ENCODE results near the gene FNDC5.
A peak's percentile ranks its signal among the peaks of the same experiment; 100 is the strongest.

FNDC5 gene

GRCh38 chr1:32900956-32901822 is 30.5 kb upstream of the FNDC5 start, which contains the start of gene TMEM54:
TSS of gene TMEM54 (minus strand) at chr1:32901389. CDS start at chr1:32901238, 151 bp downstream.
- H3K4me1 Mint-ChIP-seq: peaks cover 4% of the 10 kb centered on the region
- H3K9me3 Mint-ChIP-seq: no peaks in the 10 kb centered on the region
- DNase-seq (no peak), ATAC-seq (peak; percentile 57)
- H3K27ac Mint-ChIP-seq: no peak within 1 kb of the TSS
- peaks cover 44% of the 10 kb centered on the region for H3K27me3 Mint-ChIP-seq
- peak within 1 kb of the TSS; percentile 70 for H3K4me3 Mint-ChIP-seq
- H3K36me3 Mint-ChIP-seq (ENCODE audit: low read depth): no peaks in the 10 kb centered on the region

DNA sequence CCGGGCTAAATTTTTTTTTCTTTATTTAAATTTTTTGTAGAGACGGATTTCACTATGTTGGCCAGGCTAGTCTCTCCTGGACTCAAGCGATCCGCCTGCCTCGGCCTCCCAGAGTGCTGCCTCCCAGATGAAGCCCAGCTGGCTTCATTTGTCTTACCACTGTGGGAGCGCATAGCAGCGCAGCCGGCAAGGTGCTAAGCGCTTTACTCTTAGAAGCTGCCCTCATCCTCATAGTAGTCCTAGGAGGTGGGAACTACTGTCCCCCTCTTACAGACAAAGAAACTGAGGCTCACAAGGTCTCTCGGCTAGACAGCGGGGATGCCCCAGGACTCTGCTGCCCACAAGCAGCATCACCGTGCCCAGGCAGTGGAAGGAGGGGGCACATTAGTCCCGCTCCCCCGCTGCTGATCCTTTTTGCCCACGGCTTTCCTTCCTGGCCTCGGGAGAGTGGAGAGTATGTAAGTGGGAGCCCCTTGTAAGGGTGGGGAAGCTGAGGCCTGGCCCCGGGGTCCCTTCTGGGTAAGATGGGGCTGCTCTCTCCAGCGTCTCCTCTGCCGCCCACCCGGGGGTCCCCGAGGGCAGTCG is 29.8 kb upstream of the FNDC5 start:
- ATAC-seq: no peak
- Mint-ChIP-seq H3K4me1 (peaks cover 4% of the 10 kb centered on the region), H3K27me3 (peaks cover 47% of the 10 kb centered on the region), H3K4me3 (peak overlapping the region; percentile 50), H3K36me3 (ENCODE audit: low read depth) (no peaks in the 10 kb centered on the region), H3K27ac (no peak overlapping the region), H3K9me3 (no peaks in the 10 kb centered on the region)
- DNase-seq: no peak

GRCh38 chr1:32899586-32900296 is 29.0 kb upstream of the FNDC5 start:
- DNase-seq: no peak
- no peaks in the 10 kb centered on the region for H3K36me3 Mint-ChIP-seq (ENCODE audit: low read depth)

DNA sequence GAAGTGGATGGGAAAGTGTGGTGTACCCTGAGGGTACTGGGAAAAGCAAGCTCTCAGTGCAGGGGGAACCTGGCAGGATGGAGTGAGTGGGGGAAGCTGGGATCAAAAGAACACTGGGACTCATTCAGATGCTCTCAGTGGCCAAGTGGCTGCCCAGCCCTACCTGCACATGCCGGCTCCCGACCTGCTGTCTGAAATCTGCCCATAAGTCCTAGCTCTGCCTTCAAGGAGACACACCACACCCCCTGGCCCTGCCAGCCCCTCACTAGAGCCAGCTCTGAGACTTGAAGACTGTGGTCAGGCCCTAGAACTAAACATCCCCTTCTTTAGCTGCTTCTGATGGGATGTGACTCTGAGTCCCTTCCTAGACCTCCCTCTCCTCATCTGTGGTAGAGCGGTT is 28.2 kb upstream of the FNDC5 start:
- Mint-ChIP-seq H3K9me3 (no peaks in the 10 kb centered on the region), H3K27me3 (peaks cover 43% of the 10 kb centered on the region), H3K4me3 (no peak overlapping the region), H3K27ac (no peak overlapping the region), H3K4me1 (peaks cover 4% of the 10 kb centered on the region), H3K36me3 (ENCODE audit: low read depth) (no peaks in the 10 kb centered on the region)
- no peak for ATAC-seq
- no peak for DNase-seq

More at GRCh38 chr1:32899586-32900296, 29.0 kb upstream of the FNDC5 start:
- no peak overlapping the region for H3K27ac Mint-ChIP-seq
- no peak for ATAC-seq
- H3K9me3 Mint-ChIP-seq: no peaks in the 10 kb centered on the region
- no peak overlapping the region for H3K4me3 Mint-ChIP-seq
- peaks cover 43% of the 10 kb centered on the region for H3K27me3 Mint-ChIP-seq
- H3K4me1 Mint-ChIP-seq: peaks cover 4% of the 10 kb centered on the region

GRCh38 chr1:32898056-32898455 is 27.3 kb upstream of the FNDC5 start:
- H3K9me3 Mint-ChIP-seq: no peaks in the 10 kb centered on the region
- peaks cover 46% of the 10 kb centered on the region for H3K27me3 Mint-ChIP-seq
- DNase-seq: no peak
- no peak overlapping the region for H3K27ac Mint-ChIP-seq
- H3K36me3 Mint-ChIP-seq (ENCODE audit: low read depth): no peaks in the 10 kb centered on the region
- peaks cover 4% of the 10 kb centered on the region for H3K4me1 Mint-ChIP-seq
- no peak overlapping the region for H3K4me3 Mint-ChIP-seq
- no peak for ATAC-seq

DNA sequence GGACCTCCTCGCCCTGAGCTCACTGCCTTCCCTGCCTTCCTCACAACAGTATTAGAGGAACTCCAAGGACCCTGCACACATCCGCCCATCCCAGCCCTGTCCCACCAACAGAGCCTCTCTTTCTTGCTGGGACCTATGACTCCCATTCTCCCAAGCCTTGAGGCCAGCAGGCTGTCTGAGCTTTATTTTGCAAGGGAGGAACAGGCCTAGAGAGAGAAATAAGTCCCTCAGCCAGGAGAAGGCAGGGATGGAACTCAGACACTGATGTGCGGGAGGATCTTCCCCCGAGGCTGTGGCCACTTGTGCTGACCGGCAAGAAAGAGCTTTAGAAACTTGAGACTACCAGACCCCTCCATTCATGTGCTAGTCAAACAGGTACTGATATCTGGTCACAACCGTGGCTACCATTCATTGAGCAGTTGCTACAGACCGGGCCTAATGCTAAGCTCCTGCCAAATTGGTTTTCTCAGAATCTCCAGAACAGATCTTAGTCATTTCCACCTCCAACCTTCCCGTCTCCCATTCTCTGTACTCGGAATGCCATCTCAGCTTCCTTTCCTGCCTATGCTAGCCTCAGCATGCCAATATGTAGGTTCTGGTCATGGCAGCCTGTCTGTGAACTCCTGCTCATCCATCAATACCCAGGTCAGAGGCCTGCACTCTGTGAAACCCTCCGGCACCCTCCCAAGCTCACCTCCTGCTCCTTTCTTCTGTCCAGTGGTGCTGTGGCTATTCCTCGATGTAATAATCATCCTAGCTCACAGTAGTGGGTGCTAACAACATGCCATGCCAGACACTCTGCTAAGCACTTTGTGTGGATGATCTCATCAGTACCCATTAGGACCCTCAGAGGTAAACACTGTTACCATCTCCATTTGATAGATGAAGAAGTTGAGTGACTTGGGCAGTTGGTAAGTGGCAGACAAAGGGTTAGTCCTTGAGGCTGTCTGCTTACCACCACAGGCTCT is 26.7 kb upstream of the FNDC5 start:
- peaks cover 44% of the 10 kb centered on the region for H3K27me3 Mint-ChIP-seq
- H3K4me1 Mint-ChIP-seq: peaks cover 4% of the 10 kb centered on the region
- no peaks in the 10 kb centered on the region for H3K36me3 Mint-ChIP-seq (ENCODE audit: low read depth)
- ATAC-seq (no peak), DNase-seq (no peak)
- no peak overlapping the region for H3K4me3 Mint-ChIP-seq
- H3K27ac Mint-ChIP-seq: no peak overlapping the region
- no peaks in the 10 kb centered on the region for H3K9me3 Mint-ChIP-seq

DNA sequence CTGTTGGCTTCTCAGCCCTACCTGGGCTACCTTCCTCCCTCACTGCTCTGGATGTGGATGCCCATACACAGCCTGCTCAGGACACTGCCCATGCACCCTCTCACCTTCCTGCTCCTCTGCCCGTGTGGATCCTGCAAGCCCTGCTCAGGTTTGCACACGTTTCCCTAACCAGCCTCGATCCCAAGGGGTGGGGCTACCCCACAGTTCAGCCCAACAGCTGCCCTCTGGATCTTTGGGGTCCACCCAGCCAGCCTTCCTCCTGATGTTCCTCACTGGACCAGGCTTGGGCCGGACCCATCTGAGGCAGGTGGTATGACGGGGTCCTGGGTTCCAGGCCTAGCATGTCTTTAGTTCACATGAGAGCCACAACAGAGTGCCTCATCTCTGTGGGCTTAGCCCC is 25.7 kb upstream of the FNDC5 start:
- Mint-ChIP-seq H3K9me3 (no peaks in the 10 kb centered on the region), H3K36me3 (ENCODE audit: low read depth) (no peaks in the 10 kb centered on the region), H3K4me3 (no peak overlapping the region), H3K27ac (no peak overlapping the region), H3K27me3 (peaks cover 44% of the 10 kb centered on the region), H3K4me1 (peaks cover 4% of the 10 kb centered on the region)
- DNase-seq: no peak
- ATAC-seq: no peak

GRCh38 chr1:32895325-32896215 is 24.9 kb upstream of the FNDC5 start:
- Mint-ChIP-seq H3K36me3 (ENCODE audit: low read depth) (no peaks in the 10 kb centered on the region), H3K27me3 (peaks cover 46% of the 10 kb centered on the region), H3K9me3 (no peaks in the 10 kb centered on the region), H3K27ac (no peak overlapping the region), H3K4me1 (peaks cover 3% of the 10 kb centered on the region), H3K4me3 (no peak overlapping the region)
- ATAC-seq (no peak), DNase-seq (no peak)

GRCh38 chr1:32894681-32895080 is 24.0 kb upstream of the FNDC5 start:
- no peak for ATAC-seq
- Mint-ChIP-seq H3K27me3 (peaks cover 43% of the 10 kb centered on the region), H3K4me3 (no peak overlapping the region), H3K9me3 (no peaks in the 10 kb centered on the region), H3K27ac (no peak overlapping the region), H3K36me3 (ENCODE audit: low read depth) (no peaks in the 10 kb centered on the region), H3K4me1 (peaks cover 2% of the 10 kb centered on the region)
- no peak for DNase-seq

GRCh38 chr1:32894019-32894600 is 23.4 kb upstream of the FNDC5 start:
- Mint-ChIP-seq H3K27ac (no peak overlapping the region), H3K9me3 (no peaks in the 10 kb centered on the region), H3K27me3 (peaks cover 43% of the 10 kb centered on the region), H3K4me1 (peaks cover 2% of the 10 kb centered on the region), H3K4me3 (peak overlapping the region; percentile 43), H3K36me3 (ENCODE audit: low read depth) (no peaks in the 10 kb centered on the region)
- DNase-seq (no peak), ATAC-seq (no peak)

DNA sequence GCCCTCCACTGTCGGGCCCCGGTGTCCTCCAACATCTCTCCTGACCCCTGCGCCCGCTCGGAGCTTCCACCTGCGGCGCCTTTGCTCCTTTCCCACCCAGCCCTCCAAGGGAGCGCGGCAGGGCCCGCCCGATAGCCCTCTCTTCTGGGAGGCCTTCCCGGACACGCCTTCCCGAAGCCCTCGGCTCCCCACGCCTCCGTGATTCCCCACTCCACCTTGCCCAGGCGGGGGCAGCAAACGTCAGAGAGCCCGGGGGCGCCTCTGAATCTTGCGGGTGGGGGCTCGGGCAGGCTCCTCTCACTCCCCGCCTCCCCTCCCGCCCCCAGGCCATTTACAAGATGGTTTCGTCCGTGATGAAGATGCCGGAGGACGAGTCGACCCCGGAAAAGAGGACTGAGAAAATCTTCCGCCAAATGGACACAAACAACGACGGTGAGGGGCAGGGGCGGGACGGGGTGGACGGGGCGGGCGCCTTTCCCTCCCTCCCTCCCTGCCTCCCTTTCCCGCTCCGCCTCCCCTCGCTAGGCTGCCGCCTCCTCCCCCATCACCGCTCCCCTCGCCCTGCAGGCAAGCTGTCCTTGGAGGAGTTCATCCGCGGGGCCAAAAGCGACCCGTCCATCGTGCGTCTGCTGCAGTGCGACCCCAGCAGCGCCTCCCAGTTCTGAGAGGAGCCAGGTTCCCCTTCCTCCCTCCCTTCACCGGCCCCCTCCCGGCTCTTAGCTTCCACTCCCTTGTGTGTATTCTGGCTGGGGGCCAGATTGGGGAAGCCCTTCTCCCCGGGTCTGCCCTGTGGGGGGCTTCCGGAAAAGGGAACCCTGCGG is 22.7 kb upstream of the FNDC5 start:
- H3K27ac Mint-ChIP-seq: no peak overlapping the region
- H3K4me3 Mint-ChIP-seq: peak overlapping the region; percentile 43
- peaks cover 41% of the 10 kb centered on the region for H3K27me3 Mint-ChIP-seq
- H3K36me3 Mint-ChIP-seq (ENCODE audit: low read depth): no peaks in the 10 kb centered on the region
- peaks cover 2% of the 10 kb centered on the region for H3K4me1 Mint-ChIP-seq
- DNase-seq (peak; percentile 22), ATAC-seq (peak; percentile 21)
- no peaks in the 10 kb centered on the region for H3K9me3 Mint-ChIP-seq

- peaks cover 2% of the 10 kb centered on the region for H3K4me1 Mint-ChIP-seq
- H3K9me3 Mint-ChIP-seq: no peaks in the 10 kb centered on the region
- ATAC-seq: peak; percentile 69
- no peaks in the 10 kb centered on the region for H3K36me3 Mint-ChIP-seq (ENCODE audit: low read depth)
- peaks cover 49% of the 10 kb centered on the region for H3K27me3 Mint-ChIP-seq
- peak overlapping the region; percentile 43 for H3K4me3 Mint-ChIP-seq
- H3K27ac Mint-ChIP-seq: no peak overlapping the region
- peak; percentile 74 for DNase-seq
These were observed 21.9 kb upstream of the FNDC5 start for GRCh38 chr1:32892368-32893197.

Measured in activated naive CD8-positive, alpha-beta T cell treated with anti-CD3 and anti-CD28 coated beads, Interleukin-2, amount 50 U/mL, for 24 hours (primary cell).